HFFc6 (cell line): ENCODE results near the gene CSF1. TPM values are rescaled to one million over a fixed set of nuclear protein-coding genes. Genes with fewer than 3 reads are reported as not detected.
"Not testable (repeated sequence)": the region's sequence is repeated elsewhere in the genome, so short reads cannot be mapped to it uniquely, and the experiment has no call there.

Experiments used
- DNase-seq: peaks from one replicate; pipeline ENCODE4 v3.0.0-alpha.2; 2018
- H3K27ac Mint-ChIP-seq: 2 replicates; pipeline ENCODE4 v1.8.0; 2020; ENCODE audit warnings: mild to moderate bottlenecking, mixed read lengths
- H3K27me3 Mint-ChIP-seq: 2 replicates; pipeline ENCODE4 v1.8.0; 2021; ENCODE audit warnings: mild to moderate bottlenecking, moderate library complexity, mixed read lengths; ENCODE audit not compliant: insufficient read depth
- H3K36me3 Mint-ChIP-seq: 2 replicates; pipeline ENCODE4 v1.8.0; 2021; ENCODE audit warnings: low read depth, mixed read lengths
- H3K4me1 Mint-ChIP-seq: 2 replicates; pipeline ENCODE4 v1.8.0; 2020; ENCODE audit warnings: low read depth, mixed read lengths
- H3K4me3 Mint-ChIP-seq: 2 replicates; pipeline ENCODE4 v1.8.0; 2020; ENCODE audit warnings: mild to moderate bottlenecking, moderate library complexity, mixed read lengths
- H3K9me3 Mint-ChIP-seq: 2 replicates; pipeline ENCODE4 v1.8.0; 2020; ENCODE audit warnings: mild to moderate bottlenecking, mixed read lengths
- CTCF ChIP-seq: fragments of 200-600 bp; sonication (generic); IDR thresholded peaks from 2 replicates; pipeline ENCODE4 v1.5.0; 2021; ENCODE audit warnings: antibody characterized with exemption, mild to moderate bottlenecking
- total RNA-seq, 6 experiments: library from RNA; stranded (reverse); fragmentation: NEBNext Ultra II Directional; extraction: Animal tissue kit (Norgen Biotek cat#: 25700); gene quantifications; 2 replicates in 1 of 6; 3 replicates in 5 of 6; pipeline ENCODE4 v1.2.3, GENCODE V29; 2021

Gene CSF1
- total RNA-seq, 6 experiments from 2014 or later: 28.7 to 79.3 (median 72.4) TPM

- no peak for TF ChIP-seq CTCF
- Mint-ChIP-seq H3K27me3 (no peaks in the 10 kb centered on the region), H3K9me3 (no peaks in the 10 kb centered on the region), H3K36me3 (no peaks in the 10 kb centered on the region), H3K27ac (no peak overlapping the region), H3K4me1 (peaks cover 10% of the 10 kb centered on the region), H3K4me3 (no peak overlapping the region)
- no peak for DNase-seq
These were observed 39.9 kb downstream of the CSF1 start for GRCh38 chr1:109950509-109950908.

- H3K4me3 Mint-ChIP-seq, H3K9me3 Mint-ChIP-seq, H3K36me3 Mint-ChIP-seq, H3K27me3 Mint-ChIP-seq, DNase-seq, H3K27ac Mint-ChIP-seq: not testable (repeated sequence)
- peaks cover 10% of the 10 kb centered on the region for H3K4me1 Mint-ChIP-seq
These were observed 40.9 kb downstream of the CSF1 start for GRCh38 chr1:109951501-109951900.

DNA sequence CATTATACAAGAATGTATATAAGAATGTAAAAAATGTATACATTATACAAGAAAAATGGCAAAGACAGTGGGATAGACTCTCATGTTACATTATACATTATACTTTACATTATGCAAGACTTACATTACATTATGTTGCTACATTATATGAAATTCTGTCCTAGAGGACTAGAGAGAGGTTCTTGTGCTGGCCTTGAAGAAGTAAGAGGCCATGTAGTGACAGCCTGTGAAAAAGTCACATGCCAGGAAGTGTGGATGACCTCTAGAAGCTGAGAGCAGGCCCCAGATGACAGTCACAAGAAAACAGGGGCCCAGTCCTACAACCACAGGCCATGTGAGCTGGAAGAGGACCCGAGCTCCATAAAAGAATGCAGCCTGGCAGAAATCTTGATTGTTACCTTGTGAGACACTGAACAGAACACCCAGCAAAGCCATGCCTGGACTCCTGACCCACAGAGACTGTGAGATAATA lies 43.4 kb downstream of the CSF1 start:
- DNase-seq: no peak
- Mint-ChIP-seq H3K4me1 (peaks cover 22% of the 10 kb centered on the region), H3K27ac (no peak overlapping the region), H3K4me3 (no peak overlapping the region), H3K27me3 (no peaks in the 10 kb centered on the region), H3K9me3 (no peaks in the 10 kb centered on the region), H3K36me3 (no peaks in the 10 kb centered on the region)
- no peak for TF ChIP-seq CTCF

DNA sequence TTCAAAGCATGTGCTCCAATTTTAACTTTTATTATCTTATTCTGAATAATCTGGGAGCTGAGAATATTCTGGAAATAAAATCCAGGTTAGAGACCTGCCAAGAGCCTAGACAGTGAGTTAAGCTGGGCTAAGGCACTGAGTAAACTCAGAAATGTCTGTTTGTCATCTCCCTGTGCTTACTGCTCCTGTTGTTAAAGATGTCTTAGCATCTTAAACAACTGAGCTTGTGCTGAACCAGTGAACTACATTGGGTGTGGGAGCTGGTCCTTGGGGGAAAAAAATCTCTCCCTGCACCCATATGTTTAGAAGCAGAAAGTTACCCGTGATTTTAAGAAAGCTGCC lies 49.0 kb downstream of the CSF1 start:
- peaks cover 47% of the 10 kb centered on the region for H3K4me1 Mint-ChIP-seq
- peak overlapping the region; percentile 50 for H3K4me3 Mint-ChIP-seq
- no peaks in the 10 kb centered on the region for H3K36me3 Mint-ChIP-seq
- H3K27me3 Mint-ChIP-seq: no peaks in the 10 kb centered on the region
- H3K9me3 Mint-ChIP-seq: no peaks in the 10 kb centered on the region
- TF ChIP-seq CTCF: no peak
- H3K27ac Mint-ChIP-seq: peak overlapping the region; percentile 92
- DNase-seq: no peak

DNA sequence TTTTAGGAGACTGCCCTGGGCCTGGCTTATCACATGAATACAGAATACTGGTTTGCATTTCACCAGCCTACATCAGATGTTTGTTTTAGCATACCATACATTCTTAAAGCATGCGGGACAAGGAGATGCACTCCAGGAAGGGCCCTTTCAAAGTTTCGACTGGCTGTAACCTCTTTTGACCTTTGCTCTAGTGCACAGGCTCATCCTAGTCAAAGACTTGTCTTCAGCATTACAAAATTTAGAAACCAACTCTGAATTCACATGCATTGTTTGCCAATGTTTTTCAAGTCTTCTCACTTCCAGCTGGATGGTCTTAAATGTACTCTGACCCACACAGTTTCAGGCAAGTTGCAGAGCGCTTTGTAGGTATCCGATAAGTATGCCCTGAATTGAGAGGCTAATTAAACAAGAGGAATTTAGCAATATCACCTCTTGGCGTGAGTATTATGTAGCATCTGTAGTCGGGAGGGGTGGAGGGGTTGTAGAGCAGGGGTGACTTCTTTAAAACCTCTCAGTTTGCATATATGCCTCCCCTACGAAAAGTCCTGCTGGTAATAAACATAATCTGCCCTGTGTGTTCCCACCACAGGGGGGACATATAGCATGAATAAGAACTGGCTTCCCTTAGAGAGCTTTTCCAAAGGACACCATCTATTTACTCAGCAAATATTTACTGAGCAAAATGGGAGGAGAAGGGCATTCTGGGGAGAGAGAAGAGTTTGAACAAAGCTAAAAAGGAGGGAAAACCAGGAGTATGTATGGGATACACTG lies 49.5 kb downstream of the CSF1 start:
- H3K27me3 Mint-ChIP-seq: no peaks in the 10 kb centered on the region
- peak; percentile 69 for DNase-seq
- H3K36me3 Mint-ChIP-seq: peaks cover 3% of the 10 kb centered on the region
- H3K27ac Mint-ChIP-seq: peak overlapping the region; percentile 92
- peaks cover 47% of the 10 kb centered on the region for H3K4me1 Mint-ChIP-seq
- H3K9me3 Mint-ChIP-seq: no peaks in the 10 kb centered on the region
- peak; percentile 35; the same call in 1 of the 2 replicates for TF ChIP-seq CTCF
- H3K4me3 Mint-ChIP-seq: peak overlapping the region; percentile 50

DNA sequence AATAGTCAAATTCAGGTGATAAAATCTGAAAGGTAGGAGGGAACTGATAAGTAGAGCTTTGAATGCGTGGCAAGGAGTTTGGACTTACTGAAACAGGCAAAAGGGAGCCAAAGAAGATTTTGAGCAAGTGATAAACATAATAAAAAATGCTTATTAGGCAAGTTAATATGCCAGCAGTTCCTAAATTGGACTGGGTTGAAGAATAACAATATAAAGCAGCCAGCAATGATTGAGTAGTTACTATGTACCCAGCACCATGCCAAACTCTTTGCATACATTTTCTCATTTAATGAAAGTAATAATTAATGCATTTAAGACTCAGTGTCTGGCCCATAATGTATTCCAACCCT lies 50.1 kb downstream of the CSF1 start:
- H3K9me3 Mint-ChIP-seq: no peaks in the 10 kb centered on the region
- H3K36me3 Mint-ChIP-seq: peaks cover 9% of the 10 kb centered on the region
- H3K27ac Mint-ChIP-seq: peak overlapping the region; percentile 2; the same call in 1 of the 2 replicates
- TF ChIP-seq CTCF: no peak
- no peaks in the 10 kb centered on the region for H3K27me3 Mint-ChIP-seq
- no peak for DNase-seq
- H3K4me3 Mint-ChIP-seq: no peak overlapping the region
- H3K4me1 Mint-ChIP-seq: peaks cover 47% of the 10 kb centered on the region
